ENCODE data around the gene TMEM30A.

The TMEM30A gene

GRCh38 chr6:75290136-75290945, 5.7 kb upstream of the TMEM30A start:
- Histone ChIP-seq H3K36me3 (ENCODE audit: low read depth) (no peaks in the 10 kb centered on the region), H3K4me3 (ENCODE audit: severe bottlenecking) (no peak overlapping the region), H3K4me1 (ENCODE audit: insufficient read depth, poor library complexity, severe bottlenecking) (peaks cover 20% of the 10 kb centered on the region), H3K9me3 (ENCODE audit: severe bottlenecking) (no peaks in the 10 kb centered on the region), H3K27me3 (ENCODE audit: insufficient read depth, poor library complexity, severe bottlenecking) (no peaks in the 10 kb centered on the region), H3K27ac (ENCODE audit: poor library complexity, severe bottlenecking) (no peak overlapping the region)
- TF ChIP-seq, protein P1, sequence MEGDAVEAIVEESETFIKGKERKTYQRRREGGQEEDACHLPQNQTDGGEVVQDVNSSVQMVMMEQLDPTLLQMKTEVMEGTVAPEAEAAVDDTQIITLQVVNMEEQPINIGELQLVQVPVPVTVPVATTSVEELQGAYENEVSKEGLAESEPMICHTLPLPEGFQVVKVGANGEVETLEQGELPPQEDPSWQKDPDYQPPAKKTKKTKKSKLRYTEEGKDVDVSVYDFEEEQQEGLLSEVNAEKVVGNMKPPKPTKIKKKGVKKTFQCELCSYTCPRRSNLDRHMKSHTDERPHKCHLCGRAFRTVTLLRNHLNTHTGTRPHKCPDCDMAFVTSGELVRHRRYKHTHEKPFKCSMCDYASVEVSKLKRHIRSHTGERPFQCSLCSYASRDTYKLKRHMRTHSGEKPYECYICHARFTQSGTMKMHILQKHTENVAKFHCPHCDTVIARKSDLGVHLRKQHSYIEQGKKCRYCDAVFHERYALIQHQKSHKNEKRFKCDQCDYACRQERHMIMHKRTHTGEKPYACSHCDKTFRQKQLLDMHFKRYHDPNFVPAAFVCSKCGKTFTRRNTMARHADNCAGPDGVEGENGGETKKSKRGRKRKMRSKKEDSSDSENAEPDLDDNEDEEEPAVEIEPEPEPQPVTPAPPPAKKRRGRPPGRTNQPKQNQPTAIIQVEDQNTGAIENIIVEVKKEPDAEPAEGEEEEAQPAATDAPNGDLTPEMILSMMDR (IDR thresholded peaks at IDR 0.05; ENCODE audit: poor library complexity, severe bottlenecking): no peak
- DNase-seq (ENCODE audit: low spot score) (no peak), ATAC-seq (ENCODE audit: low read depth) (no peak)

DNA sequence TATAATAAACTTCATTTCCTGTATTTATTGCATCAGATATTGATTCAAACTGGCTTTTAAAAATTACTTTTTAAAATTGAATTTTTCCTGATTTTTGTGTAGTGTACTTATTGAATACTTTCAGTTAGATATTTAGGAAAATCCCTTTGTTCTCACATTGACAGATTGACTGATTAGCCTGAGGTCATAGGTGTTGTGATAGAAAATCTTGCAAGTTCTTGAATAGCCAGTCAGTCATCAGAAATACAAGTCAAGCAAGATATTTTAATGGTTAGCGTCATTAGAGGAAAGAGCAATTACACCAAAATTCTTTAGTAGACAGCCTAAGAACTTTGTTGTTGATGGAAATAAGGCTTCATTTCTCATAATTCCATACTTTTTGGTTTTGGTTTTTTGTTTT, 3.4 kb upstream of the TMEM30A start:
- TF ChIP-seq, protein P1 (IDR thresholded peaks at IDR 0.05; ENCODE audit: poor library complexity, severe bottlenecking): no peak
- Histone ChIP-seq H3K27me3 (ENCODE audit: insufficient read depth, poor library complexity, severe bottlenecking) (no peaks in the 10 kb centered on the region), H3K9me3 (ENCODE audit: severe bottlenecking) (no peaks in the 10 kb centered on the region), H3K4me1 (ENCODE audit: insufficient read depth, poor library complexity, severe bottlenecking) (peaks cover 21% of the 10 kb centered on the region), H3K4me3 (ENCODE audit: severe bottlenecking) (no peak overlapping the region), H3K36me3 (ENCODE audit: low read depth) (no peaks in the 10 kb centered on the region), H3K27ac (ENCODE audit: poor library complexity, severe bottlenecking) (no peak overlapping the region)
- DNase-seq (ENCODE audit: low spot score) (no peak), ATAC-seq (ENCODE audit: low read depth) (no peak)

DNA sequence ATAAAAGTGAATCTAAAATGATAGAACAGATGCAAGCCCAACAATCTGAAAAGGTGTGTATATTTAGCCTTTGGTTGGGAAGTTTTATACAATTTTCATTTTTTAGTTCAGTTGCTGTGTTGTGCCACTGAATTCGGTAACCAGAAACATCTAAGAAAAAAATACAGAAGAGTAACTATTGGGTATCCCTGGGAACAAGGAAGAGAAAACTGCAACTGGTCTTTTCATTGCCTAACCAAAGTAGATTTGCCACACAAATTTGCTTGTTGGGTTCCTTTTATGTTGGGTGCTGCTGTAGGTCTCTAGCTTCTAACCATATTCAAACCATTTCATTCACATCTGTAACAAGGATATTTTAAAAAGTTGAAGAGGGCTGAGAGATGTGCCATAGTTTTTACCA, 2.8 kb upstream of the TMEM30A start:
- no peak for DNase-seq (ENCODE audit: low spot score)
- H3K4me3 ChIP-seq (ENCODE audit: severe bottlenecking): no peak overlapping the region

DNA sequence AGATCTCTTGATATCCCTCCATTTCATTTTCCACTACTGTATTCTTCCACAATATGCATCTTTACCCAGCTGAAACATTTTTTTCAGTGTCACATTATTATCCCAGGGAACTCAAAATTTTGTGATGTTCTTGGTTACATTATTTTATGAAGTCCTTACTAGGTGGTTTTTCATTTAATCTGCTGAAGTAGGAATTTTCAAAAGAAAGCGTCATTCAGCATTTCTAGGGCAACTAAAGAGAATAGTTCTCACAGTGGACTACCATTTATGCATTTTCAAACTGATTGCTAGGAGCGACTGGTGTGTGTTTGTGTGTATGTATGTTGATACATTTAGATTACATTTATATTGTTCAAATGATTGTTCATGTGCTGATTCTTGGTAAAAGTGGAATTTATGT, 2.4 kb upstream of the TMEM30A start:
- DNase-seq (ENCODE audit: low spot score) (no peak), ATAC-seq (ENCODE audit: low read depth) (no peak)
- no peaks in the 10 kb centered on the region for H3K9me3 ChIP-seq (ENCODE audit: severe bottlenecking)
- H3K27me3 ChIP-seq (ENCODE audit: insufficient read depth, poor library complexity, severe bottlenecking): no peaks in the 10 kb centered on the region
- H3K36me3 ChIP-seq (ENCODE audit: low read depth): no peaks in the 10 kb centered on the region
- H3K27ac ChIP-seq (ENCODE audit: poor library complexity, severe bottlenecking): no peak overlapping the region
- TF ChIP-seq, protein P1 (IDR thresholded peaks at IDR 0.05; ENCODE audit: poor library complexity, severe bottlenecking): no peak
- no peak overlapping the region for H3K4me3 ChIP-seq (ENCODE audit: severe bottlenecking)
- peaks cover 31% of the 10 kb centered on the region for H3K4me1 ChIP-seq (ENCODE audit: insufficient read depth, poor library complexity, severe bottlenecking)

More for the DNA sequence above, 2.8 kb upstream of the TMEM30A start:
- H3K36me3 ChIP-seq (ENCODE audit: low read depth): no peaks in the 10 kb centered on the region
- no peaks in the 10 kb centered on the region for H3K9me3 ChIP-seq (ENCODE audit: severe bottlenecking)
- H3K27ac ChIP-seq (ENCODE audit: poor library complexity, severe bottlenecking): no peak overlapping the region
- TF ChIP-seq, protein P1 (IDR thresholded peaks at IDR 0.05; ENCODE audit: poor library complexity, severe bottlenecking): no peak
- H3K4me1 ChIP-seq (ENCODE audit: insufficient read depth, poor library complexity, severe bottlenecking): peaks cover 27% of the 10 kb centered on the region
- no peaks in the 10 kb centered on the region for H3K27me3 ChIP-seq (ENCODE audit: insufficient read depth, poor library complexity, severe bottlenecking)
- ATAC-seq (ENCODE audit: low read depth): no peak

DNA sequence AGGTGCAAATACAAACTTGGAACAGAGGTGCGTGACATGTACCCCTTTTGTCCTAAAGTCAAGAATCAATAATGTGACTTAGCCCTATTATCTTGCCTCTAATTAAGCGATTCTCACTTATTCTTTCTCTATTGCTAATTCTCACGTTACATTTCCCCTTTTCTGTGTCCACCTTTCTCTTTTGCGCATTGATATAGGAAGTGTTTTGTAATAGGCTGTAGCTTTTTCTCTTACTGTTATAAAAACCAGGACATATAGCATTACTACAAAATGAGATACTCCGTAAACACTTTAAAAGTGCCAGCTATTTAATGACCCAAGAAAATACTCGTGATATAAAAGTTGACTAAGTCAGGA, 669 bp upstream of the TMEM30A start:
- TF ChIP-seq, protein P1 (IDR thresholded peaks at IDR 0.05; ENCODE audit: poor library complexity, severe bottlenecking): no peak
- Histone ChIP-seq H3K4me3 (ENCODE audit: severe bottlenecking) (peak overlapping the region; percentile 85), H3K27ac (ENCODE audit: poor library complexity, severe bottlenecking) (peak overlapping the region; percentile 40), H3K36me3 (ENCODE audit: low read depth) (no peaks in the 10 kb centered on the region), H3K4me1 (ENCODE audit: insufficient read depth, poor library complexity, severe bottlenecking) (peaks cover 47% of the 10 kb centered on the region), H3K27me3 (ENCODE audit: insufficient read depth, poor library complexity, severe bottlenecking) (no peaks in the 10 kb centered on the region), H3K9me3 (ENCODE audit: severe bottlenecking) (no peaks in the 10 kb centered on the region)
- DNase-seq (ENCODE audit: low spot score): no peak
- no peak for ATAC-seq (ENCODE audit: low read depth)

Data from RWPE2 (cell line).